Esophagus (tissue), 2 donors: ENCODE measurements around the gene C7orf33. TPM values are rescaled to one million over a fixed set of nuclear protein-coding genes. Genes with fewer than 3 reads are reported as not detected.

Experiments
- H3K27ac ChIP-seq, 2 donors: one replicate each; pipeline ENCODE4 v1.5.1; 2013; ENCODE audit warnings: low read depth in 2 of 2, mild to moderate bottlenecking in 2 of 2, inconsistent platforms in 1 of 2, low read length in 1 of 2, moderate library complexity in 1 of 2
- H3K27me3 ChIP-seq, 2 donors: one replicate each; pipeline ENCODE4 v1.6.1; 2013; ENCODE audit warnings: low read length in 2 of 2, control low read depth in 1 of 2, mild to moderate bottlenecking in 1 of 2; ENCODE audit not compliant: insufficient read depth in 2 of 2, control insufficient read depth in 1 of 2
- H3K36me3 ChIP-seq, 2 donors: one replicate each; pipeline ENCODE4 v1.6.1; 2013; ENCODE audit warnings: low read length in 1 of 2; ENCODE audit not compliant: control insufficient read depth in 2 of 2, insufficient read depth in 2 of 2
- H3K4me1 ChIP-seq, 2 donors: one replicate each; pipeline ENCODE4 v1.6.1; 2013; ENCODE audit warnings: low read length in 1 of 2; ENCODE audit not compliant: control insufficient read depth in 2 of 2, insufficient read depth in 2 of 2
- H3K4me3 ChIP-seq, 2 donors: one replicate each; pipeline ENCODE4 v1.5.1; 2013; ENCODE audit warnings: low read length in 2 of 2, mild to moderate bottlenecking in 2 of 2, low read depth in 1 of 2, moderate library complexity in 1 of 2
- H3K9me3 ChIP-seq, 2 donors: one replicate each; pipeline ENCODE4 v1.6.1; 2013; ENCODE audit warnings: mild to moderate bottlenecking in 2 of 2, low read depth in 1 of 2, low read length in 1 of 2, moderate library complexity in 1 of 2; ENCODE audit not compliant: control insufficient read depth in 2 of 2, insufficient read depth in 1 of 2
- WGBS, 2 donors: extraction: QIAGEN DNeasy Blood & Tissue Kit; methylation state at CpG; one replicate each; pipeline ENCODE4 v1.1.7; 2013; 5-methylcytosine and 5-hydroxymethylcytosine counted together
- polyA plus RNA-seq, 2 donors: library from polyadenylated mRNA; stranded (reverse); fragments of 200-250 nt; gene quantifications; one replicate each; pipeline ENCODE4 v1.2.3, GENCODE V29; 2013
- donor health status: healthy with polysubstance abuse.
- donor health status: Bipolar disorder and iron deficiency.

C7orf33 gene
- polyA plus RNA-seq, 2 donors: not detected

- H3K36me3 ChIP-seq: no peaks in the 10 kb centered on the region
- no peak overlapping the region for H3K27ac ChIP-seq
- no peak overlapping the region for H3K4me3 ChIP-seq
- H3K4me1 ChIP-seq: no peaks in the 10 kb centered on the region
- no peaks in the 10 kb centered on the region for H3K27me3 ChIP-seq
- 38 to 41% methylated on average over 8 of the region's 8 CpGs for WGBS, 2 donors
- H3K9me3 ChIP-seq: no peaks in the 10 kb centered on the region
These were observed 14.7 kb upstream of the C7orf33 start for GRCh38 chr7:148575640-148576411.

- no peaks in the 10 kb centered on the region for H3K27me3 ChIP-seq
- no peaks in the 10 kb centered on the region for H3K9me3 ChIP-seq
- WGBS, 2 donors: 81 to 90% methylated on average over 4 of the region's 4 CpGs
- no peak overlapping the region for H3K27ac ChIP-seq
- H3K4me1 ChIP-seq: no peaks in the 10 kb centered on the region
- H3K4me3 ChIP-seq: no peak overlapping the region
- H3K36me3 ChIP-seq: no peaks in the 10 kb centered on the region
These were observed 11.2 kb upstream of the C7orf33 start for GRCh38 chr7:148579366-148579765.

GRCh38 chr7:148580446-148580845 lies 10.1 kb upstream of the C7orf33 start:
- Histone ChIP-seq H3K36me3 (no peaks in the 10 kb centered on the region), H3K27ac (no peak overlapping the region), H3K27me3 (no peaks in the 10 kb centered on the region), H3K4me3 (no peak overlapping the region), H3K4me1 (no peaks in the 10 kb centered on the region), H3K9me3 (no peaks in the 10 kb centered on the region)
- 89 to 90% methylated on average over 6 of the region's 6 CpGs for WGBS, 2 donors

- Histone ChIP-seq H3K27me3 (no peaks in the 10 kb centered on the region), H3K4me3 (no peak overlapping the region), H3K4me1 (no peaks in the 10 kb centered on the region), H3K27ac (no peak overlapping the region), H3K36me3 (no peaks in the 10 kb centered on the region), H3K9me3 (no peaks in the 10 kb centered on the region)
- WGBS, 2 donors: 83 to 92% methylated on average over 3 of the region's 3 CpGs
These were observed 8.9 kb upstream of the C7orf33 start for GRCh38 chr7:148581624-148582023.

GRCh38 chr7:148584154-148584827 lies 6.3 kb upstream of the C7orf33 start:
- no peaks in the 10 kb centered on the region for H3K36me3 ChIP-seq
- no peak overlapping the region for H3K4me3 ChIP-seq
- H3K27me3 ChIP-seq: no peaks in the 10 kb centered on the region
- H3K27ac ChIP-seq: no peak overlapping the region
- no peaks in the 10 kb centered on the region for H3K9me3 ChIP-seq
- H3K4me1 ChIP-seq: no peaks in the 10 kb centered on the region
- WGBS, 2 donors: 56 to 57% methylated on average over 5 of the region's 5 CpGs

- no peaks in the 10 kb centered on the region for H3K27me3 ChIP-seq
- no peak overlapping the region for H3K4me3 ChIP-seq
- no peaks in the 10 kb centered on the region for H3K4me1 ChIP-seq
- H3K9me3 ChIP-seq: no peaks in the 10 kb centered on the region
- 93 to 94% methylated on average over 7 of the region's 7 CpGs for WGBS, 2 donors
- H3K36me3 ChIP-seq: no peaks in the 10 kb centered on the region
- no peak overlapping the region for H3K27ac ChIP-seq
These were observed 5.2 kb upstream of the C7orf33 start for GRCh38 chr7:148585399-148585798.

GRCh38 chr7:148587076-148587475 lies 3.5 kb upstream of the C7orf33 start:
- 51 to 62% methylated on average over 3 of the region's 3 CpGs for WGBS, 2 donors
- Histone ChIP-seq H3K27me3 (no peaks in the 10 kb centered on the region), H3K4me3 (no peak overlapping the region), H3K9me3 (no peaks in the 10 kb centered on the region), H3K27ac (no peak overlapping the region), H3K4me1 (no peaks in the 10 kb centered on the region), H3K36me3 (no peaks in the 10 kb centered on the region)

- Histone ChIP-seq H3K4me3 (no peak overlapping the region), H3K9me3 (no peaks in the 10 kb centered on the region), H3K27ac (no peak overlapping the region), H3K27me3 (no peaks in the 10 kb centered on the region), H3K4me1 (no peaks in the 10 kb centered on the region), H3K36me3 (no peaks in the 10 kb centered on the region)
- 54 to 58% methylated on average over 6 of the region's 6 CpGs for WGBS, 2 donors
These were observed 2.4 kb upstream of the C7orf33 start for GRCh38 chr7:148588168-148588567.

- WGBS, 2 donors: 80 to 84% methylated on average over 13 of the region's 13 CpGs
- no peak overlapping the region for H3K4me3 ChIP-seq
- no peaks in the 10 kb centered on the region for H3K36me3 ChIP-seq
- no peaks in the 10 kb centered on the region for H3K4me1 ChIP-seq
- no peaks in the 10 kb centered on the region for H3K27me3 ChIP-seq
- no peak overlapping the region for H3K27ac ChIP-seq
- H3K9me3 ChIP-seq: no peaks in the 10 kb centered on the region
These were observed 1.9 kb upstream of the C7orf33 start for GRCh38 chr7:148588670-148589131.

GRCh38 chr7:148589640-148590039 lies 926 bp upstream of the C7orf33 start:
- 49 to 68% methylated on average over 3 of the region's 3 CpGs for WGBS, 2 donors
- no peaks in the 10 kb centered on the region for H3K9me3 ChIP-seq
- no peak overlapping the region for H3K27ac ChIP-seq
- H3K36me3 ChIP-seq: no peaks in the 10 kb centered on the region
- H3K4me1 ChIP-seq: no peaks in the 10 kb centered on the region
- H3K4me3 ChIP-seq: no peak overlapping the region
- H3K27me3 ChIP-seq: no peaks in the 10 kb centered on the region
